ENCODE results near the gene NMT1.

DNA sequence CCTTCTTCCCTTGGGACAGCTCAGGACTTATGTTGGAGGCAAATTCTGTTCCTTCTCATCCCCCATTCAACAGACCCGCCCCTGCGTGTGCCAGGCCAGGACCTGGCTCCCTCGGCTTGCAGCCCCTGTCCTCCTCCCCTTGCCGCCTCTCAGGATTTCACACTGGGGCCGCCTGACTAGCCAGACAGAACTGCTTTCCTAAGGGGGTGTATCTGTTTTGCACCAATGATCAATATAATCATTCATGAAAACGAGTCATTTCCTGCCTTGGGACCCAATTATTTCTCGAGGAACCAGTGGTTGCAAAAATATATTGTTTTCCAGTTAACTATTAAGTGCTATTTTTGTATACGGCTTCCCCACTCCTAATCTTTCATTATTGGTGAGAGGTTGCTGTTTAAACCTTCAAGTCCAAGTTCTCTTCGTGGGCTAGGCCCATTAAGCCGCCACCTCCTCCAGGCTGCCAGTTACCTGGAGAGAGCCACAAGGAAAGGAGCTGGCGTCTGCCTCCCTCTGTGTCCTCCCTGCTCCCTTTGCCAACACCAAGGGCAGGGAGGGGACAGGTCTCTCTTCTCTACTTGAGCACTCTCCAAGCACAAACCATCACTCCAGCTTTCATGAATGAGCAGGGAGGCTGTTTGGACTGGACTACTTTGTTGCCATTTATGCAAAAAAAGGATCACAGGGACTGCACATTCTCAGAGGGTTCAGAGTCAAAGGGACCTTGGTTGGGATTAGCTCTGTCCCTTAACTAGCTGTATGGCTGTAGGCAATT is 18.6 kb upstream of the NMT1 start:
- TF ChIP-seq, protein P1, sequence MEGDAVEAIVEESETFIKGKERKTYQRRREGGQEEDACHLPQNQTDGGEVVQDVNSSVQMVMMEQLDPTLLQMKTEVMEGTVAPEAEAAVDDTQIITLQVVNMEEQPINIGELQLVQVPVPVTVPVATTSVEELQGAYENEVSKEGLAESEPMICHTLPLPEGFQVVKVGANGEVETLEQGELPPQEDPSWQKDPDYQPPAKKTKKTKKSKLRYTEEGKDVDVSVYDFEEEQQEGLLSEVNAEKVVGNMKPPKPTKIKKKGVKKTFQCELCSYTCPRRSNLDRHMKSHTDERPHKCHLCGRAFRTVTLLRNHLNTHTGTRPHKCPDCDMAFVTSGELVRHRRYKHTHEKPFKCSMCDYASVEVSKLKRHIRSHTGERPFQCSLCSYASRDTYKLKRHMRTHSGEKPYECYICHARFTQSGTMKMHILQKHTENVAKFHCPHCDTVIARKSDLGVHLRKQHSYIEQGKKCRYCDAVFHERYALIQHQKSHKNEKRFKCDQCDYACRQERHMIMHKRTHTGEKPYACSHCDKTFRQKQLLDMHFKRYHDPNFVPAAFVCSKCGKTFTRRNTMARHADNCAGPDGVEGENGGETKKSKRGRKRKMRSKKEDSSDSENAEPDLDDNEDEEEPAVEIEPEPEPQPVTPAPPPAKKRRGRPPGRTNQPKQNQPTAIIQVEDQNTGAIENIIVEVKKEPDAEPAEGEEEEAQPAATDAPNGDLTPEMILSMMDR (IDR thresholded peaks at IDR 0.05), result no peak
- no peak for TF ChIP-seq POLR2A (IDR thresholded peaks at IDR 0.05)
